Measurements from ENCODE around the gene TNNC2. TPM values are rescaled to one million over a fixed set of nuclear protein-coding genes. Genes with fewer than 3 reads are reported as not detected.

Gene TNNC2
- polyA plus RNA-seq, 1 experiment = 0.45 TPM

DNA sequence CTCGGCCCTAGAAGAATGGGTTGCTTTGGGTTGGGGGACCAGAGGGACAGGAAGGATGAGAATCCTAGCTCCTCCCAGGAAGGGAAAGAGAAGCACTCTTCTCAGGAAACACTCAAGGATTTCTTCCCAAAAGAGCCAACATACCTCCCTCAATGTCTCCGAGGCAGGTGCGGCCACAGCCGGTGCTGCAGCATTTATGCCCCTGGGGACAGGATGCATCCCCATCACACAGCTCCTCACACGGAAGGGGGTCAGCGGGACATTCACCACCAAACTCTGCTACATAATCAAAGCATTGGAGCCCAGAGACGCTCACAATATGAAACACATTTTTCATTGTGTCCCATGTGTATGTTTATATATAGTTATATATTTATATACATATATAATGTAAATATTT, 50.2 kb downstream of the TNNC2 start:
- H3K9me3 ChIP-seq (ENCODE audit: control insufficient read depth, insufficient read depth, low read length) = no peaks in the 10 kb centered on the region
- TF ChIP-seq, protein P1, sequence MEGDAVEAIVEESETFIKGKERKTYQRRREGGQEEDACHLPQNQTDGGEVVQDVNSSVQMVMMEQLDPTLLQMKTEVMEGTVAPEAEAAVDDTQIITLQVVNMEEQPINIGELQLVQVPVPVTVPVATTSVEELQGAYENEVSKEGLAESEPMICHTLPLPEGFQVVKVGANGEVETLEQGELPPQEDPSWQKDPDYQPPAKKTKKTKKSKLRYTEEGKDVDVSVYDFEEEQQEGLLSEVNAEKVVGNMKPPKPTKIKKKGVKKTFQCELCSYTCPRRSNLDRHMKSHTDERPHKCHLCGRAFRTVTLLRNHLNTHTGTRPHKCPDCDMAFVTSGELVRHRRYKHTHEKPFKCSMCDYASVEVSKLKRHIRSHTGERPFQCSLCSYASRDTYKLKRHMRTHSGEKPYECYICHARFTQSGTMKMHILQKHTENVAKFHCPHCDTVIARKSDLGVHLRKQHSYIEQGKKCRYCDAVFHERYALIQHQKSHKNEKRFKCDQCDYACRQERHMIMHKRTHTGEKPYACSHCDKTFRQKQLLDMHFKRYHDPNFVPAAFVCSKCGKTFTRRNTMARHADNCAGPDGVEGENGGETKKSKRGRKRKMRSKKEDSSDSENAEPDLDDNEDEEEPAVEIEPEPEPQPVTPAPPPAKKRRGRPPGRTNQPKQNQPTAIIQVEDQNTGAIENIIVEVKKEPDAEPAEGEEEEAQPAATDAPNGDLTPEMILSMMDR (IDR thresholded peaks at IDR 0.05; ENCODE audit: low read depth, low read length) = no peak
- H3K27me3 ChIP-seq (ENCODE audit: control insufficient read depth, insufficient read depth, low read length) = peaks cover 8% of the 10 kb centered on the region
- H3K4me3 ChIP-seq (ENCODE audit: low read depth, low read length) = no peak overlapping the region
- POLR2A ChIA-PET = no interaction called here
- DNase-seq (ENCODE audit: low read depth, low spot score) = no peak
- CTCF ChIA-PET = interaction anchor here (0.6 to 1.3 kb wide), 3 partner anchors 483 to 733 kb away, joined by 4 to 5 read pairs (median 4); no protein-coding TSS in a partner anchor
- no peak overlapping the region for H3K27ac ChIP-seq (ENCODE audit: low read depth, low read length)

DNA sequence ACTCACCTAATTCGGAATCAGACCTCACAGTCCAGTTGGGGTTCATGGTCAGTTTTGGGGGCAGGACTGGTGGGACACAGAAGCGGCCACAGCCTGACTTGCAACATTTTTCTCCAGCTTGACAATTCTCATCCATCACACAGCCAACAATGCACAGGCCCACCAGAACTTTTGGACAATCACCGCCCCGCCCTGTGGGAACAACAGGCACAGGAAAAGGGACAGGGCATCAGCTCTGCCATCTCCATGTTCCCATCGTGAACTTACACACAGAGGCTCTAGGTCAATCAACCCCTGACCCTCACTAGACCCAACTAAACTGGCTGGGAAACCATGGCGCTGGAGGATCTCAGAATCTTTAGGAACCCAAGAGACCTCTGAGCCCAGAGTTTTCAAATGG, 51.7 kb downstream of the TNNC2 start:
- peaks cover 9% of the 10 kb centered on the region for H3K27me3 ChIP-seq (ENCODE audit: control insufficient read depth, insufficient read depth, low read length)

DNA sequence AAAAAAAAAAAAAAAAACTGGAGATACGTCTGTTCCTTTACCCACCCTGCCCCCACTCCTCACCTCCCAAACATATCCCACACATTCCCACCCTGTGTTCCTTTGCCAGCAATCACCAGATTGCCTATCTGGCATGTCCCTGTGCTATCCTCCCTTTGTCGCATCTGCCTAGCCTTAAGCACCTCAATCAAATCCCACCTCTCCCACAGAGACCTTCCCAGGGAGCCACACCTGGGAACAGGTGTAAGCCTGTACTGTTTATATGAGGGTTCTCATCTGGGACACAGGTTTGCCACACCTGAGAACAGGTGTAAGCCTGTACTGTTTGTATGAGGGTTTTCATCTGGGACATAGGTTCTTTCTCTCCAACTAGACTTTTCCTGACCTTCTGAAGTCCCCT, 52.2 kb downstream of the TNNC2 start:
- TF ChIP-seq, protein P1 (IDR thresholded peaks at IDR 0.05; ENCODE audit: low read depth, low read length) = no peak
- Histone ChIP-seq H3K4me3 (ENCODE audit: low read depth, low read length) (no peak overlapping the region), H3K27me3 (ENCODE audit: control insufficient read depth, insufficient read depth, low read length) (peaks cover 9% of the 10 kb centered on the region), H3K9me3 (ENCODE audit: control insufficient read depth, insufficient read depth, low read length) (no peaks in the 10 kb centered on the region), H3K27ac (ENCODE audit: low read depth, low read length) (no peak overlapping the region)
- DNase-seq (ENCODE audit: low read depth, low spot score) = no peak
- ChIA-PET POLR2A (no interaction called here), CTCF (no interaction called here)

More for the DNA sequence above, 51.7 kb downstream of the TNNC2 start:
- H3K27ac ChIP-seq (ENCODE audit: low read depth, low read length) = no peak overlapping the region
- no peak overlapping the region for H3K4me3 ChIP-seq (ENCODE audit: low read depth, low read length)
- TF ChIP-seq, protein P1 (IDR thresholded peaks at IDR 0.05; ENCODE audit: low read depth, low read length) = no peak
- CTCF ChIA-PET = no interaction called here
- H3K9me3 ChIP-seq (ENCODE audit: control insufficient read depth, insufficient read depth, low read length) = no peaks in the 10 kb centered on the region
- POLR2A ChIA-PET = no interaction called here
- DNase-seq (ENCODE audit: low read depth, low spot score) = no peak

Small RNA genes within 50 kb of the gene (small RNA-seq; reads per million reads assigned to genes)
- not detected for gene RNU6ATAC38P (ENCODE audit: insufficient read length, low read depth)

Other genes starting within 250 kb of the TNNC2 start
- not detected in 2 replicates for gene WFDC8, start 248.0 kb downstream of the TNNC2 start, polyA plus RNA-seq (2011; rRNA removed)
- gene WFDC10A, start 197.6 kb downstream of the TNNC2 start, polyA plus RNA-seq (2011; rRNA removed) = not detected in 2 replicates
- not detected in 2 replicates for gene WFDC9, start 196.0 kb downstream of the TNNC2 start, polyA plus RNA-seq (2011; rRNA removed)
- not detected in 2 replicates for gene WFDC11, start 157.1 kb downstream of the TNNC2 start, polyA plus RNA-seq (2011; rRNA removed)
- not detected in 2 replicates for gene WFDC13, start 125.3 kb downstream of the TNNC2 start, polyA plus RNA-seq (2011; rRNA removed)
- gene WFDC10B, start 122.3 kb downstream of the TNNC2 start, polyA plus RNA-seq (2011; rRNA removed) = 0.29 TPM in 1 of 2 replicates, not detected in the other
- gene SPINT4, start 105.0 kb downstream of the TNNC2 start, polyA plus RNA-seq (2011; rRNA removed) = not detected in 2 replicates
- 0.30 TPM in 1 of 2 replicates, not detected in the other for gene WFDC3, start 35.4 kb downstream of the TNNC2 start, polyA plus RNA-seq (2011; rRNA removed)
- 43.9 and 45.3 TPM in 2 replicates for gene DNTTIP1, start 35.4 kb downstream of the TNNC2 start, polyA plus RNA-seq (2011; rRNA removed)
- gene UBE2C, start 14.7 kb downstream of the TNNC2 start, polyA plus RNA-seq (2011; rRNA removed) = 25.3 and 27.8 TPM in 2 replicates
- gene SNX21, start 6.5 kb upstream of the TNNC2 start, polyA plus RNA-seq (2011; rRNA removed) = 9.2 and 11.5 TPM in 2 replicates
- 27.0 and 37.7 TPM in 2 replicates for gene ACOT8, start 30.1 kb upstream of the TNNC2 start, polyA plus RNA-seq (2011; rRNA removed)
- 4.5 and 4.6 TPM in 2 replicates for gene ZSWIM3, start 30.3 kb upstream of the TNNC2 start, polyA plus RNA-seq (2011; rRNA removed)
- gene ZSWIM1, start 53.9 kb upstream of the TNNC2 start, polyA plus RNA-seq (2011; rRNA removed) = 5.3 and 6.5 TPM in 2 replicates
- 0.43 and 0.50 TPM in 2 replicates for gene SPATA25, start 60.3 kb upstream of the TNNC2 start, polyA plus RNA-seq (2011; rRNA removed)
- 1.1 and 1.9 TPM in 2 replicates for gene NEURL2, start 63.9 kb upstream of the TNNC2 start, polyA plus RNA-seq (2011; rRNA removed)
- gene CTSA, start 64.0 kb upstream of the TNNC2 start, polyA plus RNA-seq (2011; rRNA removed) = 234 and 267 TPM in 2 replicates
- gene PLTP, start 84.8 kb upstream of the TNNC2 start, polyA plus RNA-seq (2011; rRNA removed) = 105 and 154 TPM in 2 replicates
- gene PCIF1, start 107.4 kb upstream of the TNNC2 start, polyA plus RNA-seq (2011; rRNA removed) = 11.5 and 14.6 TPM in 2 replicates
- gene ZNF335, start 144.9 kb upstream of the TNNC2 start, polyA plus RNA-seq (2011; rRNA removed) = 5.5 and 7.6 TPM in 2 replicates
- not detected in 2 replicates for gene MMP9, start 181.6 kb upstream of the TNNC2 start, polyA plus RNA-seq (2011; rRNA removed)
- 0.55 and 1.7 TPM in 2 replicates for gene SLC12A5, start 201.9 kb upstream of the TNNC2 start, polyA plus RNA-seq (2011; rRNA removed)